SKM-1 (cell line): ENCODE data around the gene CIZ1.
"Not testable (repeated sequence)": the region's sequence is repeated elsewhere in the genome, so short reads cannot be mapped to it uniquely, and the experiment has no call there.

Experiments used
- DNase-seq: peaks from one replicate; lab custom pipeline; 2025; ENCODE audit not compliant: unreplicated experiment; lab: John Stamatoyannopoulos, UW

The CIZ1 gene

GRCh38 chr9:128149001-128149701 is 42.2 kb downstream of the CIZ1 start, which contains the start of gene LCN2:
Gene LCN2, plus strand, starts transcription at chr9:128149453. Its CDS starts 73 bp downstream, at chr9:128149526.
- DNase-seq = no peak

DNA sequence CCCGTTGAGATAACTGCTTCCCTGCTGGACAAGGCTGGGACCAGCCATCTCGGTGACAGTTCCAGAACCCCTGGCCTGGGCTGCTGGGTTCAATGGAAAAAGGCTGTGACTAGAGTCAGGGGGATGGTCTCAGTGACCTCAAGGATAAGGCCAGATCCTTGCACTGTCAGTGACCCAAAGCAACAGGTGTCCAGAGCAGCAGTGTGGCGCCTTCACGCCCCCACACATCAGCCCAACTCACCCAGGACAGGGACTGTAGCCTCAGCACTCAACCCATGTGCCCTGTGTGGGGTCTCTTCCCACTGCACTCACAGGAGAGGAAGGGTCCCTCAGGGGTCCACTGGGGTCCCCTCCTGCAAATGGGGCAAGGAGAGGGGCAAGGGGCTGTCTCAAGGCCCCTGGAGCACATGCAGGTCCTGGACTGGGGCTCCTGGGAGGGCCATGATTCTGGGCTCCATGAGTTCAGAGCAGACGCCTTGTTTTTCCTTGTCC is 42.8 kb downstream of the CIZ1 start:
- no peak for DNase-seq

DNA sequence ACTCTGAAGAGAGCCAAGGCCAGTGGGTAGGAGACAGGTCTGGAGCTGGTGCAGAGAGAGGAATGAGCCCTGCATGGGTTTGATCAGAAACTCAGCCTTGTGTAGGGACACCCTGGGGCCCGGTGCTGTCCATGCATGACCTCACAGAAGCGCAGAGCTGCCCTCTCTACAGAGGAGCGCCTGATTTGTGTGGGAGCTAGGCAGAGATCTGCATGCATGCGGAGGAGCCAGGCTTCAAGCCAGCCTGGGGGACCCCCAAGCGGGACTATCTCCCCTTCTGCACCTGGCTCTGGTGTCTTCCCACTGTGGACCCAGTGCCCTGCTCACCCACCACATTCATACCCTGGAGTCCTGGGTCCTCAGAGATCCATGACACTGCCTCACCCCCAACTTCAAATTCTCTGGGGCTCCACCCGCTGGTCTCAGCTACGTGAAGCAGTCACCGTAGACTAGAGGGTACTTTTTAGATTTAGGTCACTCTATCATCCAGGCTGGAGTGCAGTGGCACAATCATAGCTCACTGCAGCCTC is 44.7 kb downstream of the CIZ1 start:
- DNase-seq = no peak

DNA sequence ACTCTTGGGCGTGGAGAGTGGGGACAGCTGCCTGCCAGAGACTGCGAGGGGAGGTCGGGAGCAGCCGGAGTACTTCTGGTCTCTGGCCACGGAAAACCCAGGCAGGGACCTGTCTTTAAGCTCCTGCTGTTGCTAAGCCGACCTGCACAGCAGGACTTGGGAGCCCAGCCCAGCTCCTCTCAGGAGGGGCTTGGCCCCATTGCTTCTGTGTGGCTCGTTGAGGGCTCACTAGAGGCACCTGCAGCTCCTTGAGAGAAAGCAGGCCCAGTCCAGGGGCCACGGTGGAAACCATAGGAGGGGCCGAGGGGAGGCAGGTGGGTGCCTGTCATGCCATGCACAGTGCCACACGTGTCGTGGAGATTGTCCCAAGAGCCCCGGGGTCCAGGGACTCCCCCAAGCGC is 45.4 kb downstream of the CIZ1 start:
- DNase-seq = no peak

GRCh38 chr9:128145536-128145935 is 45.8 kb downstream of the CIZ1 start:
- DNase-seq = no peak

- DNase-seq = no peak
Measured at GRCh38 chr9:128144239-128145181, 46.9 kb downstream of the CIZ1 start.

DNA sequence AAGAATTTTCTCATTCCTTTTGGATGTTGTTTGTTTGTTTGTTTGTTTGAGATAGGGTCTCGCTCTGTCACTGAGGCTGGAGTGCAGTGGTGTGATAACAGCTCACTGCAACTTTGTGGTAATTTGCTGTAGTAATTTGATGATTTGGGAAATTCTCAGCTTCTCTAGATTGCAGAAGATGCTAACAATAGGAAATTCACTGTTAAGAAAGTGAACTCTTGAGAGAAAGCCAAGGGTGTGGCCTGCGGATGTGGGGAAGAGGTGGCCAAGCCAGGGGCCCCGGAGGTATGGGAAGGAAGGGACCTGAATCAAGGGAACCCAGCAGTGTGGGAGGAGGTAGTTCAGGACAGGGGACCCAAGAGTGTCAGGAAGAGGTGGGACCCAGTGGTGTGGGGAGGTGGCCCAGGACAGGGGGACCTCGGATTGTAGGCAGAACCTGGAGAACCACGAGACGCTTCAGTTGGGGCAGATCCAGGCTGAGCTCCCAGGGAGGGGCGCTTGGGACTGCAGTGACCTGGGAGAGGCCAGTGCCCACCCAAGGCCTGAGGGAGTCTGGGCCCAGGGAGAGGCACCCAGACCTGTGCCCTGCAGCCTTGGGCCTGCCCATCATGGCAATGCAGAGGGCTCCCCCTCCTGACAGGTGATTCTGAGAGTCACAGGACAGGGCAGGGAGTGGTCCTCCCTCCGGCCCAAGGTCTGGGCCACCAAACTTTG is 47.7 kb downstream of the CIZ1 start:
- no peak for DNase-seq

GRCh38 chr9:128142596-128142995 is 48.8 kb downstream of the CIZ1 start:
- DNase-seq = no peak

- no peak for DNase-seq
Measured at GRCh38 chr9:128142061-128142460, 49.3 kb downstream of the CIZ1 start.

DNA sequence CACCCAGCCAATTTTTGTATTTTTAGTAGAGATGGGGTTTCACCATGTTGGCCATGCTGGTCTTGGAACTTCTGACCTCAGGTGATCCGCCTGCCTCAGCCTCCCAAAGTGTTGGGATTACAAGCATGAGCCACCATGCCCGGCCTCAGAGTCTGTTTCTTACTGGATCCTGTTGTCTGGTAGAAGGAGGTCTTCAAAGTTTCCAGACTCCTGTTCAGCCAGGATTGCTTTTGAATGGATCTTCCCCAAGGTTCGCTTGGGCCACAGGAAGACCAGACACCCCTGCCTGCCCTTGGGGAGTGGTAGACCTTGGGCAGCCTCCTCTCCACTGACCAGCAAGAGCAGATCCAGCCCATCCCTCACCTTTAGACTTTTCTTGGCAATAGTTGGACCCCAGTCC is 49.8 kb downstream of the CIZ1 start:
- no peak for DNase-seq

DNA sequence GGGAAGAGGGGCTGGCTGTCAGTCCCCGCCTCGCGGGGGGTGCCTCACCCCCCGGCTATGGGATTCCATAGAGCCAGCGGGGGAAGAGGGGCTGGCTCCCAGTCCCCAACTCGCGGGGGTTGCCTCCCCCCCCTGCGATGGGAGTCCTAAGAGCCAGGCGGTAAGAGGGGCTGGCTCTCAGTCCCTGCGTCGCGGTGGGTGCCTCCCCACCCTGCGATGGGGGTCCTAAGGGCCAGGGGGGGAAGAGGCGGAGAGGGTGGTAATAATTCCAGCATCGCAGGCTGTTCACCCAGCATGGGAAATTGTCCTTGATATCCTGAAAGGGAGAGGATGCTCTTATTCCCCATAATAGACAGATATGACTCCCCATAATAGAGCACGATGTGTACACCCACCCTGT is 51.8 kb downstream of the CIZ1 start:
- no peak for DNase-seq

- DNase-seq = no peak
Measured at GRCh38 chr9:128138001-128138400, 53.4 kb downstream of the CIZ1 start.

DNA sequence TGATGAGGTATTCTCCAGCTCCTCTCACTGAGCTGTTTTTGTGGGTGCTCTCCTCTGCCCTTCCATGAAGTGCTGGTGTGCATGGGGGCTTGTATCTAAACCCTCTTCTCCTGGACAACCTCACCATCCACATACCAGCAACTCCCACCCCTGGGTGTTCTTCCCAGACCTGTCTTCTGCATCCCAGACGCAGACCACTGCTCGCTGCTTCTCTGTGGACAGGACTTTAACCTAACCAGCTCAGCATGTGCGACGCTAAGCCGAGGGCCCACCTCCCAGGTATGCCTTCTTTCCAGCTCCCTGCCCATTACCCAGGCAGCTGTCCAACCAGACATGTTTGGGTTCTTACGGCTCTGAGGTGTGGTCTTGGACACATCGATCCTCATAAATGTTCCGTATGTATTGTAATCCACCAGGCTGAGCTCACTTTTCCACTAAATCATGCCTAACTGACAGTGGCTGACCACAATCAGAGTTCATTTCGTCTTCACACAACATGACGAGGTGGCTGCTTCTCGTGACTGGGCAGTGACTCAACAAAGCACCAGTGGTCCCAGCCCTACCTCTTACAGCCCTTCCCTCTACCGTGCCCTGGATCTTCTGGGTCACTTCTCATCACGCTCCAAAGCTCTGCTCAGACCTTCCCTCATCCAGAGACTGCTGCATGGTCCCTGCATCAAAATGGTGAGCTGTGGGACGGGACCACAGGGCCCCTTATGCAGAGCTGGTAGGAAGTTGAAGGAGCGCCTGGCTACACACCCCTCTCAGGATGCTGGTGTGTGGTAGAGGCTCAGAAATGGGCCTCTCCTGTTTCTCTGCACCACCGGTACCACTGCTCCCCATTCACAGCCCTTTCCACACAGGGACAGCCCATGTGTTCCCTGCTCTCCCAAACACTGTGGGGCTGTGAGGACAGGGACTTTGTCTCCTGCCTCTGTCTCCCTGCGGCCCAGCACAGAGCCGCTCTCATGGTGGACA is 54.3 kb downstream of the CIZ1 start:
- no peak for DNase-seq

GRCh38 chr9:128135561-128135960 is 55.8 kb downstream of the CIZ1 start:
- DNase-seq = not testable (repeated sequence)

DNA sequence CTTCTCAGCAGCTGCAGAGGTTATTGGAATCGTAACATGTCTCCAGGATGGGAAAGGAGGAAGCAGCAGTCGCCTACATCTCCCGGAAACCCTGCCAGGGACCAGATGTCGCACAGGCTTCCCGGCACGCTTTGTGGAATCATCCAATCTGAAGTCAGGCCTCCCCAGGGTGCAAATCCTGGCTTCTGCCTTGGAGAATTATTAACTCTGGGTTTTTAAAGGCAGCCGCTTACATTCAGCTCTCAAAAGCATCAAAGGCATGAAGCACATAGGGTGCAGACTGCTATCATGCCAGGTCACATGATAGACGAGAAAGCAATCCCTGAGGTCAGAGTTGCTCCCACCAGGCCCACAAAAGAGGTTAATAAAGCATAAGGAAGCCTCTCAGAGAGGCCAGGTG is 59.2 kb downstream of the CIZ1 start:
- DNase-seq = not testable (repeated sequence)

DNA sequence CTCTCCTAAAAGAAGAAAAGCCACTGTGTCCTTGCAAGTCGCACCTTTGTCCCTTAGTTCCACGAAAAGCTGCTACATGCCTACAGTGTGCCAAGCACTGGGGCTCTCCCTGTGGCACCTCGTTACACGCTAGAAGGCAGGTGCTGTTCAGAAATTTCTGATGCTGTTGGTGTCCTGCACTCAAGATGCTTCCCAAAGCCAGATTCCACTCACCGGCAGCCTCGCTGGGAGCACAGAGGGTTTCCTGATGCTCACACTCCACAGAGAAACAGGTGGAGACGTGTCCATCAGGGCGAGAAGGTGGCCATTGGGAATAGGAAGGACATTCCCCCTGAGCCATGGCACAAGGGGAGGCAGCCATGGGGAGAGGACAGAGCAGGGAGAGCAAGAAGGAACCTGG is 60.0 kb downstream of the CIZ1 start:
- not testable (repeated sequence) for DNase-seq

GRCh38 chr9:128130651-128131050 is 60.7 kb downstream of the CIZ1 start:
- DNase-seq = not testable (repeated sequence)

GRCh38 chr9:128129976-128130590 is 61.3 kb downstream of the CIZ1 start:
- not testable (repeated sequence) for DNase-seq

GRCh38 chr9:128128836-128129590 is 62.4 kb downstream of the CIZ1 start:
- DNase-seq = no peak
